Pons (tissue), 1 donor: ENCODE data around the gene FOXI3.

Experiments
- DNase-seq: peaks from one replicate; pipeline ENCODE4 v3.0.0-alpha.2; 2016; ENCODE audit warnings: low spot score

The FOXI3 gene

DNA sequence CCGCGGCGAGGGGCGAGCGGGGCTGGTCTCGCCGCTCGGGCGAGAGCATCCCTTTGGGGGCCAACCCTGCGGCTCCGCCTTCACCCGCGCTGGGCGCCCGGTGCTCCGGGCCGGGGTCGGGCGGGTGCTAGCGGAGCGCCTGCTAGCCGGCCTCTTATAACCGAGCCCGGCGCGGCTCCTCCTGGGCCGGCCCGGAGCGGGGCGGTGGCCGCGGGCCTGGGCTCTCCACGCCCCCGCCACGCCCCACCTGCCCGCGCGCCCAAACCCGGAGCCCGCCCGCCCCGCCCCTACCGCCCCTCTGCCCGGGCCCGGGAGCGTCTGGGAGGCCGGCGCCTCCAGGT, at the start of gene FOXI3:
TSS of gene FOXI3 (minus strand) at position 129 of the 341 bp plus-strand sequence. CDS start 158 bp downstream, outside the sequence.
- no peak for DNase-seq

DNA sequence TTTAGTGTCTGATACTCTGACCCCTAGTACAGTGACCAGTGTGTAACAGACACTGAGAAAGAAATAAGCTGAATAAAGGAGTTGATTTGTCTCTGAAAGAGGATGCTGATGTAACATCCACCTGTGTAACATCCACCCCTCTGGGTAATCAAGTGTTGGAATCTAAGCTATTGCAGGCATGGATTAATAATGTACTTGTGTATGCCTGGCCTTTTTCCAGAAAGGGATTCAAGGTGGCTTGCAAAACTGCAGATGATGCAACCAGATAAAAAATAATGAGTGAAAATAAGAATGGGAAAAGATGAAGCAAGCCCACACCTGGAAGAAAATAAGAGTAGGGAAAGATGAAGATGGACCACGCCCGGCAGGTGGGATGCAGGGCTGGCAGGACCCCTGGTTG, 48.2 kb upstream of the FOXI3 start:
- no peak for DNase-seq

DNA sequence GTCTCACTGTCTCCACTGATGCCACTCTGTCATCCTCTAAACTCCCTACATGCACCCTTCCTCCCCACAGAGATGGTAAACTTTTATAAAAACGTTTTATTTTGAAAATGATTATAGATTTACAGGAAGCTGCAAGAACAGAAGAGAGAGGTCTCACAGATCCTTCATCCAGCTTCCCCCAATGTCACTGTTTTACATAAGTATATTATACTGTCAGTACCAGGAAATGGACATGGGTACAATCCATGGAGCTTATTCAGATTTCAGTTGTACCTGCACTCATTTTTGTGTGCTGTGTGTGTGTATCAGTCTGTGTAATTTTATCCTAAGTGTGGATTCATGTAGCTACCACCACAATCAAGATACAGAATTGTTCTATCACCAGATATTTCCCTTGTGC, 46.7 kb upstream of the FOXI3 start:
- no peak for DNase-seq

DNA sequence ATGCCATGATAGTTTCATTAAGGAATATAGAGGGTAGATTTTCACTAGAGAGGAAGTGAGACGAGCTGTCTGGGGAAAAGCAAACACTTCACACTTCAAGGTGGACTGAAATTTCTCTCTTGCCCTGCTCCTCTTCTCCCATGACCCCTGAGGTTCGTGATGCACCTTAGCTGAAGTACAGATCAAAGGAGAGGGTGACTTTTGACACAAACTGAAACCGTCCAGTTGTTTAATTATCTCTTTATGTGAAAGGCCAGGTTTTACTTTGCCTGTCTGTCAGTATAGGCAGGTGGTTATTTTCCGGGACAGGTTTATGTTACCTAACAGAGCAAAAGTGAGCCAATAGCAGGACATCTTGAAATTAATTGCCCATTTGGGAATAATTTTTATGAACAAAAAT, 41.0 kb upstream of the FOXI3 start:
- no peak for DNase-seq

DNA sequence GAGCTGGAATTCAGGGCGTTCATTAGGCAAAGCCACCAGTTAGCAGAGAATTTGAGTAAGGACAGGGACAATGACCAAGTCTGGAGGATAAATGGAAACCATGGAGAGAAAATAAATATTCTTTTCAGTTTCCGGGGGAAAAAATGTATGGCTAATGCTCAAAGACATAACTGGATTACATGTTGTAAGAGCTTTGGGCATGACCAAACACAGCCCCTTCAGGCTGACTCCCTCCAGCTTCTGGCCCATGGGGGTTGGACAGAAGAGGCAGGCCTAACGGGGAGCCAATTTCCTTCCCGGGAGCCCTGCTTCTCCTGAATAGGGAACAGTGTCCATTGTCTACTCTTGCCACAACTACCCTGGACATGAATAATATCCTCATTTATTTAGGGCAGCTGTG, 39.5 kb upstream of the FOXI3 start:
- no peak for DNase-seq

DNA sequence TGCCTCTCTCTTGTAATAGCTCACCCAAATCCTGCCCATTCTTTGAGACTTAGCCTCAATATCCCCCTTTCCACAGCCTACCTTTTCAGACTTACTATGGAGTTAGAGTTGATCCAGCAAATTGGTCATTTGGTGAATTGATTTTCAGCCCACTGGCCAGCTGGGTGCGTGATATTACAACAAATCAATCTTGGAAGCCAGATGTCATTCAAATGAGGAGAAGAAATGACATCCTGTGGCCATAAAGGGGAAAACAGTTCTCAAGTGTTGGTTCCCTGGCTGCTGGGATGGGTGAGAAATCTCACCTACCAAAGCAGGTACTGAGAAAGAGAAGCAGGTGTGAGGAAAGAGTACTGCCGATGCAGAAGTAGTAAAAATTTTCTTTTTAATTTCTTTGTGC, 36.7 kb upstream of the FOXI3 start:
- no peak for DNase-seq

DNA sequence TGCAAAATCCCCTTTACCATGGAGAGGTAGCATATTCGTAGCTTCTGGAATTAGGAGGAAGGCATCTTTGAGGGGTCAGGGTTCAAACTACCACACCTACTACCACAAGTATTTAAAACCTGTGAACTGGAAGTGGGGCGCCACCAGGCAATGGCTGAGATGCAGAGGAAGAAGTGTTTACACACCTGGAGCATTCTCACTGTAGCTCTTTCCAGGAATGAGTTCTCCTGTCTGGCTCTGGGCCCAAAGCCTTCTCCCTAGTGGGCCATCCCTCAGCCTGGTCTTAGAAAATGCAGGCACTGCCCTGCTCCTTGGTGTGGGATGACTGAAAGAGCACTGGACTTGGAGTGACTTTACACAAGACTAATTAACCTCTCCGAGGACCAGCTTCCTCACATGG, 30.7 kb upstream of the FOXI3 start:
- DNase-seq = no peak

DNA sequence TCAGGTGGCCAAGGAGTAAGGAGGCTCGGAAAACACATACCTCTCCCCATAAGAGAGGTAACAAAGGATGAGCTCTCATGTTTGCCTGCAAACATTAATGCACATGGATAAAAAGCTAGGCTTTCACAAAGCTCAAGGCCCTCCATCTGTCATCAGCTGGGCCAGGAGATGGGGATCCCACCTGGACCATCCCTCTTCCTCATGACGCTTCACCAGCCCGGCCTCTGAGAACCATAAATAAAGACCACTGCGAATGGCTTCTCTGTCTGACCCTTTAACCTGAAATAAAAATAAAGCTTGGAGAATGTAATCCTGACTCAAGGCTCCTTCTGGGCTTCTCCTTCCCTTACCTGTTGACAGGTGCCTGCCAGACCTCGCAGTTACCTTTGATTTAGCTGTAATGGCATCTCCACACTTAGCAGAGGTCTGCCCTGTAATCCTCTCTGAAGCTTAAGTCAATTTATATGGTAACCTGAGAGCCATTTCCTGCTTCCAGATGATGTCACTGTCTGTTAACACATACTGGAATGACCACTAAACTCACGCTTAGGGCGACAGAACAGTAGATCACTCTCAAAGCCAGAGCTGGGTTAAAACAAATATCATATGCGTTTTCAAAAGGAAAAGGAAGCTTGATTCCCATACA, 29.3 kb upstream of the FOXI3 start:
- no peak for DNase-seq

DNA sequence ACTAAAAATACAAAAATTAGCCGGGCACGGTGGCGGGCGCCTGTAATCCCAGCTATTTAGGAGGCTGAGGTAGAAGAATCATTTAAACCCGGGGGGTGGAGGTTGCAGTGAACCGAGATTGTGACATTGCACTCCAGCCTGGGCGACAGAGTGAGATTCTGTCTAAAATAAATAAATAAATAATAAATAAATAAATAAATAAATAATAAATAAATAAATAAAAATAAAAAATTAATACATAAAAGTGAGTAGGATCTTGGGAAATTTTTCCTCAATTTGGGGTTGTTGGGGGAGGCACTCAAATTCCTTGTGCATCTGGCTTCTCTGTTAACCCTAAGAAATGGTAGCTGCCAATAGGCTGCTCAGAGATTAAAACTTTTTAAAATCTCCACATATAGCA, 20.3 kb upstream of the FOXI3 start:
- DNase-seq = no peak

DNA sequence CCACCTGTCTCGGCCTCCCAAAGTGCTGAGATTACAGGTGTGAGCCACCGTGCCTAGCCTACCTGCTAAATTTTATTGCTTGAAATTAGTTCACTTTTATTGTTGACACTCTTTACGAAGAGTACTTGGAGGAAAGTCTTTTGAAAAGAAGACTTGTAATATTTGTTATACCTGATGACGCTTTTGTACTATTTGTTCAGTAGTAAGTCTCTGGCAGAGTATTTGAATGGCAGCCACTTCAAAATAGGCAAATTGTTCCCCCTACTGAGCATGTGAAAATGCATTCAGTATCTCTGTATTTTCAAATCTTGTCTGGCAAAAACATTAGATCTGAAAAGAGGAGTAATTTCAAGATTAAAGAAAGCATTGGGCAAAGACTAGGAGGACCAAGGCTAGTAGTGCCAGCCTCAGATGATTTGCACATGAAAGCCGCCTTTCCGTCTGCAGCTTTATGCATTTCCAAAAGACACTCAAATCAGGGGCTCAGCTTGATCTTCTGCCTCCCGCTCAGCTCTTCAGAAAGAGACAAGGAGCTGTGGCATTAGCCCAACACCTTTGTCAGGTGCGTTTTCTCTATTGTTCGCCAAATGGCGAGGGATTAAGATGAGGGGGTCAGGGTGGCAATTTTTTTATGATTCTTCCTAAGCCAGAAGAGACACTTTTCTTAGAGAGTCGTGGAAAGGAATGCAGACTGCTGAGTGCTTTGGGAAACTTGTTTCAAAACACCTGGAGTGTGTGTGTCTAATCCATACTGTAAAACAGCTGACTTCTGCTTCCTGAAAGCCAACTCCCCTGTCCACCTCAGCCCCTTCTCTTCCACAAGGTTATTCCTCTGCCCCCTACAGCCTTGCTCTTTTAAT, 18.8 kb upstream of the FOXI3 start:
- DNase-seq = no peak

DNA sequence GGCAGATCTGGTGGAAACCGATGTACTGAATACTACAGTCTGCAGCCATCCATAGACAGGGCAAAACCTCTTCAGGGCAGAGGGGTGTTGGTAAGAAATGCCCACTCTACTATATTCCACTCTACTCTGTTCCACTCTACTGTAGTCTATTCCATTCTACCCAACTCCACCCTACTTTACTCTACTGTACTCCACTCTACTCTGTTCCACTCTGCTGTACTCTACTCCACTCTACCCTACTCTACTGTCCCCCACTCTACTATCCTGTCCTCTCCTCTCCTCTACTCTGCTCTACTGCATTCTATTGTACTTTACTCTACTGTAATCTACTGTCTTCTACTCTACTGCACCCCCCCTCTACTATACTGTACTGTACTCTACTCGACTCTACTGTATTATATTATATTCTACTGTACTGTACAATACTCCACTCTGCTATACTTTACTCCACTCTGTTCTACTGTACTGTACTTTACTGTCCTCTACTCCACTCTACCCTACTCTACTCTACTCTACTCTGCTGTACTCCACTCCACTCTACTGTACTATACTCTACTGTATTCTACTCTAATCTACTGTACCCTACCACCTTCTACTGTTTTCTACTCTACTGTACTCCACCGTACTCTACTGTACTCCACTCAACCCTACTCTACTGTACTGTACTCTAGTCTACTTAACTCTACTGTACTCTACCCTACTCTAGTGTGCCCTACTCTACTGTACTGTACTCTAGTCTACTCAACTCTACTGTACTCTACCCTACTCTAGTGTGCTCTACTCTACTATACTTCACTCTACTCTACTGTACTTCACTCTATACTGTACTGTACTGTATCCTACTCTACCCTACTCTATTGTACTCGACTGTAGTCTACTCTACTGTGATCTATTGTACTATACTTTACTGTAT, 17.0 kb upstream of the FOXI3 start:
- DNase-seq = no peak

DNA sequence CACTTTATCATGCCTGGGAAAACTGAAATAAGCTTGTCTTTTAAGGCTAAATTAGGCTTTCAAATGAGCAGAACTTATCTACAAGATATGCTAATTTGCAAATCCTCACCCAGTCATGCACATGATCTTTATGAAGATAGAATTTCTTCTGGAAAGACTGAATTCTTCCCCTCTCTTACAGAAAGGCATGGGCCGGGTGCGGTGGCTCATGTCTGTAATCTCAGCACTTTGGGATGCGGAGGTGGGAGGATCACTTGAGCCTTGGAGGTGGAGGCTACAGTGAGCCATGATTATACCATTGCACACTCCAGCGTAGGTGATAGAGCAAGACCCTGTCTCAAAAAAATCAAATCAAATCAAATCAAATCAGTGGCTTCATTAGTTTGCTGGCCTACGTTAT, 11.7 kb upstream of the FOXI3 start:
- no peak for DNase-seq

DNA sequence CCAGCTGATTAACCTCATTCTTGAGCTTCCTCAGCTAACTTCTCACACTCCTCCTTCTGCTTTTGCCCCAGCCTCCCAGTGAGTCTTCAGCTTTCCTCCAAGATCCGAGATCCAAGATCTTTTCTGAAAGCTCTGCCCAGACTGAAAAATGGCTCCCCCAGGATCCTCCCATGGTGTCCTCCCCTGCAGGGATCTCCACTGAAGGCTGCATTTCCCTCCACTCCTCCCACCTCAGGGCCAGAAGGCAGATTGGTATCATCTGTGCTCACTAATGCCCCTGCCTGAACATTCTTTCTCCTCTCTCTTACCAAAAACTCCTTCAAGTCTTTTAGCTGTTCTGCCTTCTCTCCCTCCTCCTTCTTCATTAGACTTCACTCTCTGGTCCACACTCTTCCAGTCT, 6.1 kb upstream of the FOXI3 start:
- no peak for DNase-seq

DNA sequence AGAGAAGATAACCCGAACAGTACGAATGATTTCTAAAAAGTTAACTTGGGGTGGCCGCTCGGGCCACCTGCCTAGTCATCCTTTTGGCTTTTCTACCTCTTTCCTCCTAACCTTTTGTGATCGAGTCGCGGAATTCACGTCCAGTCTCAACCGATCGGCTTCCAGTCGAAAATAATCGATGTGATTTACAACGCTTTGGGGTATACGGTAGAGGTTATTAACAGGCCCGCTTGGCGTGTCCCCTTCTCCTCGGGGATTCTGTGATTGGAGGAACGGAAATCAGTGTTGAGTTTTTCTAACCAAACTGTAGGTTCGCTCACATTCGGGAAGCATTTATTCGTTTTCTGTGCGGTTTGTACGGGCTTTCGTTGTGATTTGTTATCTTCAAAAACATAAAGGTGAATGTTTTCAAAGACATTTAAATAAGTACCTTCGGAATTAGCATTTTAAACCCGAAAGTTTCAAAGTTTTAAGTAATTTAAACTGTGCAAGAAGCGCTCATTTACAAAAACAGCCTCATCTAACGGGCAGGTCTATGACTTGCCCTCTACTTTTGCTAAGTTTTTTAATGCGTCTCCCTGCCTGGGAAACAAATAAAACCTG, 588 bp upstream of the FOXI3 start:
- peak; percentile 2 for DNase-seq

DNA sequence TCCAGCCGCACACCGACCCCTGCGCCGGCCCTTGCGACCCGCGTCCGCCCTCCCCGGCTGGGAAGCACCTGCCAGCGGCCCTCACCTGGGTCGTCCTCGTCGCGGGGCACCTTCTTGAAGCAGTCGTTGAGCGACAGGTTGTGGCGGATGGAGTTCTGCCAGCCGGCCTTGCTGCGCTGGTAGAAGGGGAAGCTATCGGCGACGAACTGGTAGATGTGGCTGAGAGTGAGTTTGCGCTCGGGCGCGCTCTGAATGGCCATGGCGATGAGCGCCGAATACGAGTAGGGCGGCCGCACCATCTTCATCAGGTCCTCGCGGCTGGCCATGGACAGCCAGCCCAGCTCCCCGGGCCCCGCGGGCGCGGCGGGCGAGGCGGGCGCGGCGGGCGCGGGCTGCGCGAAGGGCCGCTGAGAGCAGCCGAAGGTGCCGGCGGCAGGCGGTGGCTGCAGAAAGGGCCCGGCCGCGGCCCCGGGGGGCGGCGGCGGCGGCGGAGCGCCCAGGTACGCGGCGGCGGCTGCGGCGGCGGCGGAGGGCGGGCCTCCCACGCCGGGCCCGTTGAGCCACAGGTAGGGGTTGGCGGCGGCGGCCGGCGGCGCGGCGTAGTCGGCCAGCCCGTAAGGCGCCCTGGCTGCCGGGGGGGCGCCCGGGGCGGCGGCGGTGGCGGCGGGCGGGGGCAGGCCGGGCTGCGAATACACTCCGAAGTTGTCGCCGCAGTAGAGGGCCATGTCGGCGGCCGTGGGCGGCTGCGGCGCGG, 505 bp downstream of the FOXI3 start:
- DNase-seq = no peak

DNA sequence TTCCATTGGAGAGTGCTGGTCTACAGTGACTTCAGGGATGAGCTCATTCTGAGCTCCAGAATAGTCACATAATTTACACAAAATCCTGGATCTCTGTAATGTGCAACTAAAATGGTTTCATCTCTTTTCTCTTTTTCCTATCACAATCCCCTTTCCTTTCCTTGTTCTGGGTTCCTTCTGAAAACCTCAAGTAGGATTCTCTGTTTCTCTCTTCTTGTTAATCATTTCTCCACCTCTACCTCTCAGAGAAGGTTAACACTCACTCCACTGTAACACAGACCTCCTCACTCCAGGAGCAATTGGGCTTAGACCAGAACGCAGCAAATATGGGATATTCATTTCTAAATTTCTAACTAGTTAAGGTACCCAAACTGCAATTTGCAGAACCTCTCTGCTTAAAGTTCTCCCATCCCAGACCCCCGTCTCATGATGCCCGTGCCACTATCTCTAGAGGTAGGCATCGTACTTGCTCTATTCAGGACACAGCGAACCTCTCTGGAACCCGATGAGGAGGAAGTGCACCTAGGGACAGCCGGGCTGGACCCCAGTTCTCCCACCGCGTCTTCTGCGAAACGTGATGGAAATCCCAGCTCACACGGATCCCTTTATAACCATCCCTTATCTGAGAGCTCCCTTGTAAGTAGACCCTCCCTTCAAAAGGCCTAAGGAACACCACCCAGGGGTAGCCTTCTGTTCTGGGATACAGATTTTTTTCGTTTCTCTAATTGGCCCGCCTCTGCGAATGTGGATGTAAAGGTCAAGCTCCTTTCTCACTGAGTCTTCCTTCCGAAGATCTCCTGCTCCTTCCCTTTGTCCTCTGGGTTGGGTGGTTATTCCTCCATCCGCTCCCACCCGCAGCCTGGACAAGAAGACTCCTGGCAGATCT, 1.3 kb downstream of the FOXI3 start:
- no peak for DNase-seq

DNA sequence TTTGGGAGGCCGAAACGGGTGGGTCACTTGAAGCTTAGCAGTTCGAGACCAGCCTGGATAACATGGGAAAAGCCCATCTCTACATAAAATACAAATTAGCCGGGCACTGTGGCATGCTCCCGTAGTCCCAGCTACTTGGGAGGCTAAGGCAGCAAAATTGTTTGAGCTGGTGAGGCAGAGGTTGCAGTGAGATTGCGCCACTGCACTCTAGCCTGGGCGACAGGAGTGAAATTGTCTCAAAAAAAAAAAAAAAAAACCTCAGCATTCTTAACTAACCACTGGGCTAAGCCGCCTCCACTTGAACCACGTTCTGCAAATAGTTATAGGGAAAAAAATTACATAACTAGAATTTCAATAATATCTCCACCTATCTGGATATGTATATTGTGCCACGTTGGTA, 2.3 kb downstream of the FOXI3 start:
- no peak for DNase-seq

DNA sequence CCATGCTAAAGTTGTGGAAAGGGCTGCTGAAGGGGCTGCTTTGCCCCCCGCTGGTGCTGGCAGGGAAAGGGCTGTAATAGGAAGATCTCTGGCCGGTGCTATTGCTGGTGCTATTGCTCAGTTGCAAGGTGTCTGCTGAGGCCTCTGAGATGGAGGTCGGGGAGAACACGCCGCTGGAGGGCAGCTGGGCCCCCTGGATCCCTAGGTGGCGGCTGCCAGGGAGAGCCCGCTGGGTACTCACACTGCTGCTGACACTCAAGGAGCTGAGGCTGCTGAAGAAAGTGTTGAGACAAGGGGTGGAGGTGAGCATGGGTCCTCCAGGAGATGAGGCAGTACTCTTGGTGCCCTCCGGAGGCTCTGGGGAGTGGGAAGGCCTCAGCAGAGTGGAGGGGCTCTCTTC, 4.2 kb downstream of the FOXI3 start:
- DNase-seq = no peak

DNA sequence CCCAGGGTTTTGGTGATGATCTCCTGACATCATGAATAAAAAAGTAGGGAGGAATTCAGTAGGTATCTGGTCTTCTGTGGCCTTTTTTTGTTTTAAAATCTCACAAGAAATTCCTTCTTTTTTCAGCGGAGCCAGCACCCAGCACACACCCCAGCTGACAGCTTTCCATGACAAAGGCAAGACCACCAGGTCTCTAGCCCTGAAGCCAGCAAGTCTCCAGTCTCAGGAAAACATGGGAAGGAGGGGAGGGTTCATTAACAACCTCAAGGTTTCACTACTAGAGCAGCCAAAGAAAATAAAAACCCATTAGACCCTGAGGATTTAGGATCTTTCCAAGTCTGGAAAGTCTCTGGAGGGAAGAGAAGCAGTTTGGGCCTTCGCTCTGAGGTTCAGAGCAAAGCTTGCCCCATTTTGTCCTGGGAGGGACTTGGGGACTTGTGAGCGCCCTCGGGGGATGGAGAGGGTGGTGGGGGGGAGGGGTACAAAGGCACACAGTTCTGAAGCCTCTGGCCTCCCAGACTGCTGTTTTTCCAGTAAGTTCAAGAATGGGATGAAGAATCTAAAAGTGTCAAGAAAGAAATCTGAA, 9.0 kb downstream of the FOXI3 start:
- no peak for DNase-seq

DNA sequence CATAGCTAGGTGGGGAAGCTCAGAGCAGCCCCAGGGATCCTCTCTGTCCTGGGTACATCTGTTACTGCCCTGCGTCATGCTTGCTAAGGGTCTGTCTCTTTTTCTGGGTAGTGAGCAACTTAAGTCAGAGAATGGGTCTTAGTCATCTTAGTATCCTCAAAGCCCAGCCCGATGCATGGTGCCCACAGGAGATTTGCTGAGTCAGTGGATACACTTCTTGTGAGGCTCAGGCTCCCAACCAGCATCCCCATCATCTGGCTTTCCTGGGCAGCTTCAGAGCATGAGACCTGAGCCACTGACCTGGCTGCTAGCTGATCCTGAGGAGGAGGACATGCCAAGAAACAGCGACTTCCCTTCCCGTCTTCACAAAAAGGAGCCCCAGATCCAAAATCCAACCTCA, 10.0 kb downstream of the FOXI3 start:
- no peak for DNase-seq
